CD8-positive, alpha-beta memory T cell (primary cell): ENCODE data around the gene KRTAP5-1. TPM values are rescaled to one million over a fixed set of nuclear protein-coding genes. Genes with fewer than 3 reads are reported as not detected.
A peak's percentile ranks its signal among the peaks of the same experiment; 100 is the strongest.

Source experiments
- CTCF ChIA-PET: fragments of 350-600 bp; sonication (Branson Sonifier 250); formaldehyde crosslinking; loops from one replicate; lab custom pipeline; 2021; ENCODE audit warnings: antibody characterized with exemption; lab: Charles Lee
- POLR2A ChIA-PET: fragments of 350-600 bp; sonication (Branson Sonifier 250); formaldehyde crosslinking; loops from one replicate; lab custom pipeline; 2021; ENCODE audit warnings: antibody characterized with exemption; lab: Charles Lee
- DNase-seq, 5 donors: peaks; one replicate each; pipeline versions ENCODE4 v3.0.0 to v3.0.0-alpha.2; 2020 to 2022; ENCODE audit warnings: mixed read lengths in 1 of 5
- H3K27ac ChIP-seq: one replicate; pipeline ENCODE4 v1.7.0; 2013; ENCODE audit warnings: low read depth, mild to moderate bottlenecking, low read length, moderate library complexity
- H3K27me3 ChIP-seq: 2 replicates; pipeline ENCODE4 v1.7.0; 2013; ENCODE audit warnings: low read length, mild to moderate bottlenecking; ENCODE audit not compliant: insufficient read depth, poor library complexity, severe bottlenecking
- H3K36me3 ChIP-seq: 2 replicates; pipeline ENCODE4 v1.7.0; 2013; ENCODE audit warnings: mild to moderate bottlenecking, low read length, moderate library complexity; ENCODE audit not compliant: insufficient read depth
- H3K4me1 ChIP-seq: 2 replicates; pipeline ENCODE4 v1.7.0; 2013; ENCODE audit warnings: mild to moderate bottlenecking, low read length, moderate library complexity; ENCODE audit not compliant: insufficient read depth
- H3K4me3 ChIP-seq: 2 replicates; pipeline ENCODE4 v1.7.0; 2013; ENCODE audit warnings: mild to moderate bottlenecking, low read length
- H3K9me3 ChIP-seq: 2 replicates; pipeline ENCODE4 v1.7.0; 2013; ENCODE audit warnings: mild to moderate bottlenecking, low read length
- H3K27ac Mint-ChIP-seq, 8 donors: one replicate each; pipeline ENCODE4 v1.8.0; 2020 to 2021; ENCODE audit warnings: mixed read lengths in 8 of 8, mild to moderate bottlenecking in 6 of 8, inconsistent platforms in 3 of 8, moderate library complexity in 3 of 8
- H3K27me3 Mint-ChIP-seq, 2 donors: one replicate each; pipeline ENCODE4 v1.8.0; 2020 to 2021; ENCODE audit warnings: mixed read lengths in 2 of 2, mild to moderate bottlenecking in 1 of 2, moderate library complexity in 1 of 2
- H3K36me3 Mint-ChIP-seq, 3 donors: one replicate each; pipeline ENCODE4 v1.8.0; 2020 to 2021; ENCODE audit warnings: mixed read lengths in 3 of 3, inconsistent platforms in 1 of 3, mild to moderate bottlenecking in 1 of 3
- H3K4me1 Mint-ChIP-seq, 3 donors: one replicate each; pipeline ENCODE4 v1.8.0; 2020 to 2021; ENCODE audit warnings: mixed read lengths in 3 of 3, inconsistent platforms in 1 of 3, mild to moderate bottlenecking in 1 of 3
- H3K4me3 Mint-ChIP-seq, 7 donors: one replicate each; pipeline ENCODE4 v1.8.0; 2020 to 2021; ENCODE audit warnings: mixed read lengths in 7 of 7, mild to moderate bottlenecking in 6 of 7, moderate library complexity in 4 of 7, inconsistent platforms in 2 of 7
- H3K9me3 Mint-ChIP-seq, 5 donors: one replicate each; pipeline ENCODE4 v1.8.0; 2020 to 2022; ENCODE audit warnings: mixed read lengths in 5 of 5, mild to moderate bottlenecking in 3 of 5, moderate library complexity in 2 of 5, inconsistent platforms in 1 of 5
- polyA plus RNA-seq: library from polyadenylated mRNA; unstranded; fragments of 300-500 nt; fragmentation: Illumina TruSeq; gene quantifications from one replicate; pipeline ENCODE4 v1.2.3, GENCODE V29; 2021
- total RNA-seq, 2 experiments: library from RNA; stranded (reverse); gene quantifications; one replicate each; pipeline ENCODE4 v1.2.3, GENCODE V29; 2021

The KRTAP5-1 gene
- total and polyA plus RNA-seq, 3 experiments from 2014 or later: not detected

DNA sequence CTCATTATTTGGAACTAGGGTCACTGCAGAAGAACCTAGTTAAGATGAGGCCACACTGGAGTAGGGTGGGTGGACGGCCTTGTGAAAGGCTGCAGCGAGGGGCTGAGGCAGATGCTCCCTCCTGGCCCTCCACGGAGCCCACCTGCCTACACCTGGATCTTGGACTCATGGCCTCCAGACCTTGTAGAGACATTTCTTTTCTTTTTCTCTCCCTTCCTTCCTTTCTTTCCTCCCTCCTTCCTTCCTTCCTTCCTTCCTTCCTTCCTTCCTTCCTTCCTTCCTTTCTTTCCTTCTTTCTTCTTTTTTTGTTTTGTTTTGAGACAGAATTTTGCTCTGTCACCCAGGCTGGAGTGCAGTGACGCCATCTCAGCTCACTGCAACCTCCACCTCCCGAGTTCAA lies 39.7 kb downstream of the KRTAP5-1 start:
- Histone ChIP-seq H3K4me3 (no peak overlapping the region), H3K27me3 (peaks cover 24% of the 10 kb centered on the region), H3K36me3 (no peaks in the 10 kb centered on the region), H3K27ac (no peak overlapping the region), H3K4me1 (peaks cover 14% of the 10 kb centered on the region), H3K9me3 (no peaks in the 10 kb centered on the region)
- DNase-seq: no peak
- H3K27ac Mint-ChIP-seq: peak overlapping the region in 1 of 8 donors; percentile 47
- no peaks in the 10 kb centered on the region for H3K36me3 Mint-ChIP-seq
- POLR2A ChIA-PET: no interaction called here
- H3K27me3 Mint-ChIP-seq: peaks cover 19 to 37% of the 10 kb centered on the region in 2 donors
- peak overlapping the region in 1 of 7 donors; percentile 40 for H3K4me3 Mint-ChIP-seq
- peaks cover 0 to 11% (median 2%) of the 10 kb centered on the region in 3 donors for H3K4me1 Mint-ChIP-seq
- no peaks in the 10 kb centered on the region for H3K9me3 Mint-ChIP-seq
- CTCF ChIA-PET: interaction anchor here (1.3 to 6.8 kb wide), 4 partner anchors 13 to 86 kb away, joined by 3 to 152 read pairs (median 6); partner anchors contain the start of gene DUSP8

GRCh38 chr11:1544536-1544935 lies 40.5 kb downstream of the KRTAP5-1 start:
- Mint-ChIP-seq H3K36me3 (no peaks in the 10 kb centered on the region), H3K4me1 (peaks cover 0 to 11% (median 2%) of the 10 kb centered on the region in 3 donors)
- no peak for DNase-seq

DNA sequence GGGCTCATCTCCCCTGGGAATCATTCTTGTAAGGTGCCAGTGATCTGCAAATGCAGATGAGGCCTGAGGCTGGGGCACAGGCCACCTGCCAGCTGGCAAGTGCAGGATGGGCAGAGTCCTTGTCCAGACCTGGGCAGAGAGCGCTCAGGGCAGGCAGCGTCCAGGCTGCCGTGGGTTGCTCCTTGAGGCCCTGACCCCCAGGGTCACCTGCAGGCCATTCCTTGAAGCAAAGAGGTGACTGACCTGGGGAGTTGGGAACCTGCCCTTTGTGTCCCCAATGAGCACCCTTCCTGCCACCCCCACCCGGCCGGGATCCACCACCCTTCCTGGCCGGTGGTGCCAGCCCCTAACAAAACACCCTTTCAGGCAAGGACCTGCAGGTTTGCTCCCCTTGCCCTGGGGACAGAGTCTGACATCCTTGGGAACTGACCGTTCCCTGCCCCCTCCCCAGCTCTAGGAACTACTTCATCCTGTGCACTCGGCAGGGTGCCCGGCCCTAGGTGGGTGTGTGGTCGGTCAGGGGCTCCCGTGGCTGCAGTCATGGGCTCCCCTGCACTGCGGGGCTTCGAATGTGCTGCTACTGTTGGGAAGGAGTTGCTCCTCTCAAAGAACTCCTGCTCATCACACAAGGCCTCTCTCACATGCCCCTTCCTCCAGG lies 41.3 kb downstream of the KRTAP5-1 start:
- DNase-seq: no peak
- H3K27me3 ChIP-seq: peaks cover 19% of the 10 kb centered on the region
- H3K9me3 ChIP-seq: no peaks in the 10 kb centered on the region
- H3K36me3 Mint-ChIP-seq: no peaks in the 10 kb centered on the region
- H3K27me3 Mint-ChIP-seq: peaks cover 14 to 29% of the 10 kb centered on the region in 2 donors
- peaks cover 0 to 11% (median 2%) of the 10 kb centered on the region in 3 donors for H3K4me1 Mint-ChIP-seq
- no peak overlapping the region for H3K4me3 ChIP-seq
- peaks cover 14% of the 10 kb centered on the region for H3K4me1 ChIP-seq
- H3K27ac ChIP-seq: no peak overlapping the region
- H3K36me3 ChIP-seq: no peaks in the 10 kb centered on the region
- ChIA-PET CTCF (interaction anchor here (6.8 kb wide), 1 partner anchor 27 kb away, joined by 152 read pairs; the partner anchor contains the start of gene DUSP8), POLR2A (no interaction called here)
- H3K27ac Mint-ChIP-seq: no peak overlapping the region
- H3K4me3 Mint-ChIP-seq: no peak overlapping the region
- H3K9me3 Mint-ChIP-seq: no peaks in the 10 kb centered on the region

More at GRCh38 chr11:1544536-1544935, 40.5 kb downstream of the KRTAP5-1 start:
- H3K27me3 ChIP-seq: peaks cover 24% of the 10 kb centered on the region
- no peak overlapping the region for H3K27ac ChIP-seq
- H3K27ac Mint-ChIP-seq: no peak overlapping the region
- CTCF ChIA-PET: interaction anchor here (6.8 kb wide), 1 partner anchor 26 kb away, joined by 152 read pairs; the partner anchor contains the start of gene DUSP8
- POLR2A ChIA-PET: no interaction called here
- H3K4me3 ChIP-seq: no peak overlapping the region
- peaks cover 14% of the 10 kb centered on the region for H3K4me1 ChIP-seq
- no peak overlapping the region for H3K4me3 Mint-ChIP-seq
- H3K9me3 Mint-ChIP-seq: no peaks in the 10 kb centered on the region
- no peaks in the 10 kb centered on the region for H3K36me3 ChIP-seq
- peaks cover 20 to 36% of the 10 kb centered on the region in 2 donors for H3K27me3 Mint-ChIP-seq
- H3K9me3 ChIP-seq: no peaks in the 10 kb centered on the region

DNA sequence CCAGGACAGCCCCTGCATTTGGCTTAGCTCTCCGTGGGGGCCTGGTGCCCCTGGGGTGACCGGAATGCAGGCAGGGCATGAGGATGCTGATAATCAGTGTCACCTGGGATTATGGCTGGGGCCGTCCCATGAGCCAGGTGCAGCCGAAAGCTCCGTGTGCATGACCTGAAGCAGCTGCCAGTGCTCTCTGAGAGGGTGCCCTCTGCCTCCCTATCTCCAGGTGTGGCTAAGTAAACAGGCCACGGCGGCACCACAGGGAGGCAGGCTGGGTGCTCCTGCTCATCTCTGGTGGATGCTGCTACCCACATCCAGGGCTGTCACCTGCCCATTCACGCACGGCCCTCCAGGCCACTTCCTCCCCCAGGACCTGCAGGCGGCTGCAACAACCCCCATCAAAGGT lies 42.8 kb downstream of the KRTAP5-1 start:
- no peak overlapping the region for H3K27ac ChIP-seq
- H3K9me3 ChIP-seq: no peaks in the 10 kb centered on the region
- CTCF ChIA-PET: interaction anchor here (1.1 kb wide), 1 partner anchor 32 kb away, joined by 4 read pairs; no protein-coding TSS in a partner anchor
- Mint-ChIP-seq H3K36me3 (peaks cover 0 to 2% (median 0%) of the 10 kb centered on the region in 3 donors), H3K27ac (no peak overlapping the region), H3K4me3 (no peak overlapping the region), H3K27me3 (peaks cover 11 to 21% of the 10 kb centered on the region in 2 donors), H3K9me3 (no peaks in the 10 kb centered on the region), H3K4me1 (peaks cover 2 to 3% (median 2%) of the 10 kb centered on the region in 3 donors)
- no peaks in the 10 kb centered on the region for H3K36me3 ChIP-seq
- H3K4me3 ChIP-seq: no peak overlapping the region
- H3K4me1 ChIP-seq: peaks cover 2% of the 10 kb centered on the region
- POLR2A ChIA-PET: no interaction called here
- H3K27me3 ChIP-seq: peaks cover 6% of the 10 kb centered on the region
- DNase-seq: no peak

DNA sequence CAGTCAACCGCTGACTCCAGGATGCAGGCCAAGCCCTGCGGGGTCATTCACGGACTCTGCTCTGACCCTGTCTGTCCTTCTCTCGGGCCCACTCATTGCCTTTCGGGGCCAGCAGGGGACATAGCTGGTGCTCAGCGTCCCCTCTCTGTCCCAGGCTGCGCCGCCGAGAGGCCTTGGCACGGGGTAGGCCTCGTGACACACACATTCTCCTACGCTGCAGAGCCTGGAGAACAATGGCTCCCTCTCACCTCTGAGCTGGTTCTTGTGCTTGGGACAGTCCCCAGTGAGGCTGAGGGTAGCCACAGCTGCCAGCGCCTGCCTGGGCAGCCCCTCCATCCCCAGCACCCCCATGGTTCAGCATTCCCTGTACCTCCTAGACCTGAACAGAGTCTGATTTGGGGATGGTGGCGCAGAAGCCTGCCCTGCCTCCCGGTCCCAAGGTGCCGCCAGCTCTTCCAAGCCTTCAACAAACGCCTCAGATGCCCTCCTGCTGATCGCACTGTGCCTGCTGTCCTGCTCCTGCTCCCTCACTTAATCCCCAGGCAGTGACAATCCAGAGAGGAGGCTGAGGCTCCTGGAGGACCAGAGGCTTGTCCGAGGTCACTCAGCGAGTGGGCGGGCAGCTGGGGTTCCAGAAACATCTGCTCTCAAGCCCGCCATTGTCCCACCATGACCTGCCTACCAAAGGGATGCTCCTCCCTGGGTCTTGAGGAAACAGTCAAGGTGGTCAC lies 43.4 kb downstream of the KRTAP5-1 start:
- no peaks in the 10 kb centered on the region for H3K36me3 ChIP-seq
- no peaks in the 10 kb centered on the region for H3K9me3 Mint-ChIP-seq
- CTCF ChIA-PET: interaction anchor here (1.1 kb wide), 1 partner anchor 33 kb away, joined by 4 read pairs; no protein-coding TSS in a partner anchor
- POLR2A ChIA-PET: no interaction called here
- no peak overlapping the region for H3K27ac ChIP-seq
- peaks cover 3% of the 10 kb centered on the region for H3K27me3 ChIP-seq
- H3K27ac Mint-ChIP-seq: no peak overlapping the region
- no peak overlapping the region for H3K4me3 ChIP-seq
- no peaks in the 10 kb centered on the region for H3K9me3 ChIP-seq
- H3K4me3 Mint-ChIP-seq: no peak overlapping the region
- H3K27me3 Mint-ChIP-seq: peaks cover 11 to 21% of the 10 kb centered on the region in 2 donors
- H3K4me1 ChIP-seq: peaks cover 5% of the 10 kb centered on the region
- H3K36me3 Mint-ChIP-seq: peaks cover 0 to 4% (median 0%) of the 10 kb centered on the region in 3 donors
- no peak for DNase-seq
- H3K4me1 Mint-ChIP-seq: peaks cover 4 to 7% (median 4%) of the 10 kb centered on the region in 3 donors

DNA sequence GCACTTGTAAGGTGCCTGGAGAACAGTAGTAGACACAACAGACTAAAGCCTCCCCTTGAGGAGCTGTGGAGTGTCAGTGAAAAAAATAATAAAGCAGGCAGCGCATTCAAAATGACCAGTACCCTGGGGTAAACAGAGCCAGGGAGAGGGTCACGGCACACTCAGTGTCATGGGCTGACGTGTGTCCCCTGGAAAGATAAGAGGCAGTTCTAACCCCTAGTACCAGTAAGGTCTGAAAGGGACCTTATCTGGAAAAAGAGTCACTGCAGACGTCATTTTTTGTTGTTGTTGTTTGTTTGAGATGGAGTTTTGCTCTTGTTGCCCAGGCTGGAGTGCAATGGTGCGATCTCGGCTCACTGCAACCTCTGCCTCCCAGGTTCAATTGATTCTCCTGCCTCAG lies 45.0 kb downstream of the KRTAP5-1 start:
- Histone ChIP-seq H3K36me3 (peaks cover 5% of the 10 kb centered on the region), H3K4me3 (no peak overlapping the region), H3K27ac (no peak overlapping the region), H3K27me3 (no peaks in the 10 kb centered on the region), H3K4me1 (peaks cover 21% of the 10 kb centered on the region), H3K9me3 (no peaks in the 10 kb centered on the region)
- POLR2A ChIA-PET: no interaction called here
- CTCF ChIA-PET: no interaction called here
- DNase-seq: no peak
- Mint-ChIP-seq H3K4me3 (no peak overlapping the region), H3K27me3 (peaks cover 7 to 8% of the 10 kb centered on the region in 2 donors), H3K4me1 (peaks cover 15 to 23% (median 17%) of the 10 kb centered on the region in 3 donors), H3K27ac (peak overlapping the region in 1 of 8 donors; percentile 26), H3K9me3 (no peaks in the 10 kb centered on the region), H3K36me3 (peaks cover 0 to 18% (median 0%) of the 10 kb centered on the region in 3 donors)

GRCh38 chr11:1538153-1538552 lies 46.9 kb downstream of the KRTAP5-1 start:
- Histone ChIP-seq H3K4me1 (peaks cover 27% of the 10 kb centered on the region), H3K36me3 (peaks cover 11% of the 10 kb centered on the region), H3K9me3 (no peaks in the 10 kb centered on the region), H3K4me3 (no peak overlapping the region), H3K27ac (no peak overlapping the region), H3K27me3 (no peaks in the 10 kb centered on the region)
- peaks cover 23 to 40% (median 27%) of the 10 kb centered on the region in 3 donors for H3K4me1 Mint-ChIP-seq
- H3K27me3 Mint-ChIP-seq: peaks cover 3 to 5% of the 10 kb centered on the region in 2 donors
- peaks cover 0 to 29% (median 0%) of the 10 kb centered on the region in 3 donors for H3K36me3 Mint-ChIP-seq
- DNase-seq: no peak
- peak overlapping the region in 1 of 8 donors; percentile 12 for H3K27ac Mint-ChIP-seq
- ChIA-PET POLR2A (no interaction called here), CTCF (interaction anchor here (1.4 to 3.3 kb wide), 2 partner anchors 11 to 36 kb away, joined by 3 to 18 read pairs; no protein-coding TSS in a partner anchor)
- H3K9me3 Mint-ChIP-seq: no peaks in the 10 kb centered on the region
- H3K4me3 Mint-ChIP-seq: peak overlapping the region in 2 of 7 donors; percentile 25 to 80
